ENCODE measurements around the gene FPR1.

DNA sequence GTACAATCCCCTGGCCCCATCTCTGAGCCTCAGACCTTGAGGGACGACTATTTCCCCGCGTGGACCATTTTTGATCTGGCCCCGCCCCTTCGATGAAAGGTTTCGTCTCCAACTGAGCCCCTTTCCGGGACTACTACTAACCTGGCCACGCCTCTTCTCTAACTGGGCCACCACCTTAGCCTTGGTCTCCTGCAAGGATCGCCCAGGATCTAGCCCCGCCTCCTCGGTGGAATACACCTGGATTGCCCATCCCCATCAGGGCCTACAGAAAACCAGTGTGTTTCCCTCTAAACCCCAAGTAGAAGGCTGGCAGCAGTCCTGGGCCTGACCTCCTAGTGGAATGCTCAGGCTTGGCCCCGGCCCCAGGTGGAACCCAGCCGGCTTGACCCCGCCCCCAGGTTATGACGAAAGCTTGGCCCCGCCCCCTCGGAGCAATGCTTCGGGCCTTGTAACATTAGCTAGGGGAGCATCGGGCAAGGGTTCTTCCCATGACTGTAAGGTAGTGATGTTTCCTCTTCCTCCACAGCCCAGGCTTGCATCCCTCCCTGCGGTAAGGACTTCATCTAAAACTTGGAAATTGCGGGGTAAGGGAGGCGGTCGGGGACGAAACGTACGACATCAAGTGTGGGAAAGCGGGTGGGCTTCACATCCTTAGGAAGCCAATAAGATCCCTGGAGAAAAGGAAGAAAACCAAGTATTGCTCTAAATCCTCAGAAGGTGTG lies 49.4 kb downstream of the FPR1 start:
- TF ChIP-seq GATA2 (IDR thresholded peaks at IDR 0.05; ENCODE audit: low read depth, low read length) (no peak), GATA3 (IDR thresholded peaks at IDR 0.05; ENCODE audit: low read depth, low read length) (no peak)

Data from SH-SY5Y (cell line).